Measurements from ENCODE around the gene TAT. TPM values are rescaled to one million over a fixed set of nuclear protein-coding genes. Genes with fewer than 3 reads are reported as not detected.
"Not testable (repeated sequence)": the region's sequence is repeated elsewhere in the genome, so short reads cannot be mapped to it uniquely, and the experiment has no call there.

TAT gene
- total RNA-seq, 2 experiments from 2014 or later: not detected

- H3K9me3 Mint-ChIP-seq; H3K4me3 Mint-ChIP-seq; DNase-seq; H3K27ac Mint-ChIP-seq; H3K4me1 Mint-ChIP-seq; H3K36me3 Mint-ChIP-seq (ENCODE audit: low read depth); POLR2A ChIA-PET: not testable (repeated sequence)
- CTCF ChIA-PET: interaction anchor here (1.6 kb wide), 1 partner anchor 16 kb away, joined by 7 read pairs; no protein-coding TSS in a partner anchor
- H3K27me3 Mint-ChIP-seq: peaks cover 39% of the 10 kb centered on the region
Measured at GRCh38 chr16:71595340-71595826, 18.5 kb upstream of the TAT start.

GRCh38 chr16:71594000-71594646 lies 17.2 kb upstream of the TAT start:
- Mint-ChIP-seq H3K36me3 (ENCODE audit: low read depth) (no peaks in the 10 kb centered on the region), H3K27ac (no peak overlapping the region), H3K4me3 (no peak overlapping the region), H3K9me3 (no peaks in the 10 kb centered on the region), H3K27me3 (peaks cover 39% of the 10 kb centered on the region), H3K4me1 (no peaks in the 10 kb centered on the region)
- ChIA-PET CTCF (interaction anchor here (1.6 kb wide), 1 partner anchor 17 kb away, joined by 7 read pairs; no protein-coding TSS in a partner anchor), POLR2A (no interaction called here)
- no peak for DNase-seq

GRCh38 chr16:71593048-71593999 lies 16.4 kb upstream of the TAT start:
- Mint-ChIP-seq H3K9me3 (no peaks in the 10 kb centered on the region), H3K27me3 (peaks cover 35% of the 10 kb centered on the region), H3K4me3 (no peak overlapping the region), H3K27ac (no peak overlapping the region), H3K36me3 (ENCODE audit: low read depth) (no peaks in the 10 kb centered on the region), H3K4me1 (no peaks in the 10 kb centered on the region)
- no peak for DNase-seq
- ChIA-PET POLR2A (no interaction called here), CTCF (interaction anchor here (0.7 to 1.6 kb wide), 2 partner anchors 8 to 18 kb away, joined by 3 to 7 read pairs; no protein-coding TSS in a partner anchor)

- ChIA-PET POLR2A (no interaction called here), CTCF (interaction anchor here (1.0 kb wide), 1 partner anchor 77 kb away, joined by 3 read pairs; no protein-coding TSS in a partner anchor)
- Mint-ChIP-seq H3K4me3 (no peak overlapping the region), H3K4me1 (no peaks in the 10 kb centered on the region), H3K27ac (no peak overlapping the region), H3K9me3 (no peaks in the 10 kb centered on the region), H3K27me3 (peaks cover 25% of the 10 kb centered on the region), H3K36me3 (ENCODE audit: low read depth) (no peaks in the 10 kb centered on the region)
- no peak for DNase-seq
Measured at GRCh38 chr16:71591917-71592316, 15.0 kb upstream of the TAT start.

- no peak overlapping the region for H3K4me3 Mint-ChIP-seq
- POLR2A ChIA-PET: no interaction called here
- H3K4me1 Mint-ChIP-seq: no peaks in the 10 kb centered on the region
- CTCF ChIA-PET: no interaction called here
- H3K27me3 Mint-ChIP-seq: peaks cover 24% of the 10 kb centered on the region
- H3K36me3 Mint-ChIP-seq (ENCODE audit: low read depth): no peaks in the 10 kb centered on the region
- H3K9me3 Mint-ChIP-seq: no peaks in the 10 kb centered on the region
- no peak overlapping the region for H3K27ac Mint-ChIP-seq
- DNase-seq: no peak
Measured at GRCh38 chr16:71590584-71590983, 13.7 kb upstream of the TAT start.

GRCh38 chr16:71590071-71590470 lies 13.2 kb upstream of the TAT start:
- H3K4me1 Mint-ChIP-seq; CTCF ChIA-PET; DNase-seq; H3K36me3 Mint-ChIP-seq (ENCODE audit: low read depth); POLR2A ChIA-PET; H3K9me3 Mint-ChIP-seq; H3K27ac Mint-ChIP-seq; H3K4me3 Mint-ChIP-seq: not testable (repeated sequence)
- peaks cover 28% of the 10 kb centered on the region for H3K27me3 Mint-ChIP-seq

GRCh38 chr16:71589334-71589733 lies 12.4 kb upstream of the TAT start:
- POLR2A ChIA-PET: not testable (repeated sequence)

GRCh38 chr16:71585318-71585703 lies 8.4 kb upstream of the TAT start:
- ChIA-PET CTCF (interaction anchor here (0.6 kb wide), 1 partner anchor 7 kb away, joined by 3 read pairs; no protein-coding TSS in a partner anchor), POLR2A (no interaction called here)
- H3K36me3 Mint-ChIP-seq (ENCODE audit: low read depth): no peaks in the 10 kb centered on the region
- DNase-seq: no peak
- H3K9me3 Mint-ChIP-seq: no peaks in the 10 kb centered on the region
- no peak overlapping the region for H3K4me3 Mint-ChIP-seq
- peaks cover 20% of the 10 kb centered on the region for H3K27me3 Mint-ChIP-seq
- H3K27ac Mint-ChIP-seq: no peak overlapping the region
- no peaks in the 10 kb centered on the region for H3K4me1 Mint-ChIP-seq

More at GRCh38 chr16:71589334-71589733, 12.4 kb upstream of the TAT start:
- peaks cover 28% of the 10 kb centered on the region for H3K27me3 Mint-ChIP-seq
- H3K4me3 Mint-ChIP-seq; DNase-seq; H3K27ac Mint-ChIP-seq; H3K36me3 Mint-ChIP-seq (ENCODE audit: low read depth); H3K9me3 Mint-ChIP-seq; H3K4me1 Mint-ChIP-seq; CTCF ChIA-PET: not testable (repeated sequence)

- Mint-ChIP-seq H3K4me1 (no peaks in the 10 kb centered on the region), H3K36me3 (ENCODE audit: low read depth) (no peaks in the 10 kb centered on the region), H3K4me3 (no peak overlapping the region), H3K27ac (no peak overlapping the region), H3K27me3 (peaks cover 20% of the 10 kb centered on the region), H3K9me3 (no peaks in the 10 kb centered on the region)
- ChIA-PET CTCF (interaction anchor here (0.6 to 0.9 kb wide), 2 partner anchors 8 to 19 kb away, joined by 3 to 4 read pairs; no protein-coding TSS in a partner anchor), POLR2A (no interaction called here)
- DNase-seq: no peak
Measured at GRCh38 chr16:71584543-71585317, 7.8 kb upstream of the TAT start.

- DNase-seq; H3K36me3 Mint-ChIP-seq (ENCODE audit: low read depth); H3K4me1 Mint-ChIP-seq; POLR2A ChIA-PET; H3K27ac Mint-ChIP-seq; H3K9me3 Mint-ChIP-seq; H3K4me3 Mint-ChIP-seq: not testable (repeated sequence)
- H3K27me3 Mint-ChIP-seq: peaks cover 25% of the 10 kb centered on the region
- CTCF ChIA-PET: interaction anchor here (0.6 to 0.7 kb wide), 2 partner anchors 256 to 563 kb away, joined by 3 read pairs; no protein-coding TSS in a partner anchor
Measured at GRCh38 chr16:71582553-71582848, 5.6 kb upstream of the TAT start.

- no peak for DNase-seq
- peaks cover 24% of the 10 kb centered on the region for H3K27me3 Mint-ChIP-seq
- no peaks in the 10 kb centered on the region for H3K36me3 Mint-ChIP-seq (ENCODE audit: low read depth)
- H3K4me1 Mint-ChIP-seq: no peaks in the 10 kb centered on the region
- H3K9me3 Mint-ChIP-seq: no peaks in the 10 kb centered on the region
- CTCF ChIA-PET: no interaction called here
- POLR2A ChIA-PET: no interaction called here
- no peak overlapping the region for H3K27ac Mint-ChIP-seq
- no peak overlapping the region for H3K4me3 Mint-ChIP-seq
Measured at GRCh38 chr16:71574702-71575101, 2.2 kb downstream of the TAT start.

- DNase-seq: no peak
- ChIA-PET CTCF (interaction anchor here (1.3 kb wide), 1 partner anchor 37 kb away, joined by 4 read pairs; no protein-coding TSS in a partner anchor), POLR2A (no interaction called here)
- Mint-ChIP-seq H3K27me3 (peaks cover 24% of the 10 kb centered on the region), H3K27ac (no peak overlapping the region), H3K9me3 (no peaks in the 10 kb centered on the region), H3K4me1 (no peaks in the 10 kb centered on the region), H3K36me3 (ENCODE audit: low read depth) (no peaks in the 10 kb centered on the region), H3K4me3 (no peak overlapping the region)
Measured at GRCh38 chr16:71573387-71574094, 3.4 kb downstream of the TAT start.
